Retinal pigment epithelial cell (primary cell): ENCODE measurements around the gene RIPPLY3.
"Not testable (repeated sequence)": the region's sequence is repeated elsewhere in the genome, so short reads cannot be mapped to it uniquely, and the experiment has no call there.

Experiments
- DNase-seq: peaks from one replicate; pipeline ENCODE4 v3.0.0-alpha.2; 2010; ENCODE audit warnings: low read depth
- H3K4me3 ChIP-seq: 2 replicates; pipeline ENCODE4 v1.5.1; 2011; ENCODE audit warnings: mild to moderate bottlenecking, low read length, control low read depth, moderate library complexity
- CTCF ChIP-seq: conservative IDR thresholded peaks from 2 replicates; pipeline ENCODE4 v1.5.1; 2011; ENCODE audit warnings: low read depth, low read length, control low read depth, inconsistent platforms

RIPPLY3 gene

GRCh38 chr21:36994501-36995158, 11.9 kb upstream of the RIPPLY3 start:
- no peak for DNase-seq

DNA sequence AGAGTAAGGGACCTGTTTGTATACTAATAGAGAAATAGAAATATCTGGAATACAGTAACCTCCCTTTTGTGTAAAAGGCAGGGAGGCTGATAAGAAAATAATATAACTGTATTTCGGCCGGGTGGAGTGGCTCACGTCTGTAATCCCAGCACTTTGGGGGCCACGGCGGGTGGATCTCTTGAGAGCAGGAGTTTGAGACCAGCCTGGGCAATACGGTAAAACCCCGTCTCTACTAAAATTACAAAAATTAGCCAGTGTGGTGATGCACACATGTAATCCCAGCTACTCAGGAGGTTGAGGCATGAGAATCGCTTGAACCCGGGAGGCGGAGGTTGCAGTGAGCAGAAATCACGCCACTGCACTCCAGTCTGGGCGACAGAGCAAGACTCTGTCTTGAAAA, 11.2 kb upstream of the RIPPLY3 start:
- not testable (repeated sequence) for H3K4me3 ChIP-seq, DNase-seq

More at GRCh38 chr21:36994501-36995158, 11.9 kb upstream of the RIPPLY3 start:
- H3K4me3 ChIP-seq, result peak overlapping the region; percentile 33
- peak; percentile 22 for TF ChIP-seq CTCF

GRCh38 chr21:36999131-36999898, 7.2 kb upstream of the RIPPLY3 start:
- no peak overlapping the region for H3K4me3 ChIP-seq

DNA sequence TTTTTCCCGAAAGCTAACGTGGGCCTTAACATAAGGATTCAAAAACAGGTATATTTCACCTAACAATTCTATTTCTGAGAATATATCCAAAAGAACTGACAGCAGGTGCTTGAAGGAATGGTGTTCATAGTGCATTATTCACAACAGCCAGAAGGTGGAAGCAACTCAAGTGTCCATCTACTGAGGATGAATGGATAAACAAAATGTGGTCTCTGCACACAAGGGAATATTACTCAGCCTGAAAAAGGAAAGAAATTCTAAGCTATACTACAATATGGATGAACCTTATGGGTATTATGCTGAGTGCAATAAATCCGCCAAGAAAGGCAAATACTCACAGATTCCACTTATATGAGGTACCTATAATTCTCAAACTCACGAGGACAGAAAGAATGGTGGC, 6.1 kb upstream of the RIPPLY3 start:
- no peak for DNase-seq
- H3K4me3 ChIP-seq, result no peak overlapping the region
- TF ChIP-seq CTCF, result peak; percentile 16

More at GRCh38 chr21:36999131-36999898, 7.2 kb upstream of the RIPPLY3 start:
- no peak for TF ChIP-seq CTCF
- no peak for DNase-seq

DNA sequence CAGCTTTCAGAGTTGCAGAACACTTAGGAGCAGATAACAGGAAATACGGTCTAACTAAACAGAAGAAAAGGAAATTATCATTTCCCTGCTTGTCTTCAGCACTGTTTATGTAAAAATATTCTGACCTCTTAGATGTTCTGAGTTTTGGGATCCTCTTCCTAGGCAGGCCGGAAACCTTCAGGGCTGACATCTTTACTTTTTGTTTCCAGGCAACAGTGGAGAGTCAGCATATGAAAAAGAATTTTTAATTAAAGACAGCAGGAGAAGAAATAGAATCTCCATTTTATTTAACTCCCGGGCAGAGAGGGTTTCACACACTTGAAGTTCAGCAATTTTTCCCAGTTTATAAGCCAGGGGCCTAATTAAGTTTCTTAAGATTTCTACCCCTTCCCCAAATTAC, 5.1 kb upstream of the RIPPLY3 start:
- no peak for DNase-seq
- no peak for TF ChIP-seq CTCF
- no peak overlapping the region for H3K4me3 ChIP-seq

GRCh38 chr21:37002851-37003250, 3.7 kb upstream of the RIPPLY3 start:
- not testable (repeated sequence) for DNase-seq

DNA sequence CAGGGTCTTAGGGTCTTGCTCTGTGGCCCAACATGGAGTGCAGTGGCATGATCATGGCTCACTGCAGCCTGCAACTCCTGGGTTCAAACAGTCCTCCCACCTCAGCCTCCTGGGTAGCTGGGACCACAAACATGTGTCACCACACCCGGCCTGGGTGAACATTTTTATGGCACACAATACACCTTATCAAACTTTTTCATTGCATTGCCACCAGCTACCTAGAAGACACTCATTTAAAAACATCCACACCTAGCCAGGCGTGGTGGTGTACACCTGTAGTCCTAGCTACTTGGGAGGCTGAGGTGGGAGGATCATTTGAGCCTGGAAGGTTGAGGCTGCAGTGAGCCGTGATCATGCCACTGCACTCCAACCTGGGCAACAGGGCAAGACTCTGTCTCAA, 2.6 kb upstream of the RIPPLY3 start:
- not testable (repeated sequence) for H3K4me3 ChIP-seq, DNase-seq

More at GRCh38 chr21:37002851-37003250, 3.7 kb upstream of the RIPPLY3 start:
- H3K4me3 ChIP-seq, result not testable (repeated sequence)

- H3K4me3 ChIP-seq, result peak overlapping the region; percentile 34
- no peak for DNase-seq
- no peak for TF ChIP-seq CTCF
Measured at GRCh38 chr21:37005548-37006485, 685 bp upstream of the RIPPLY3 start.
